GM21390 (cell line): ENCODE results near the gene MATN3.

ENCODE experiments used
- ATAC-seq: cut with Tn5 transposase; IDR thresholded peaks from one replicate; pipeline ENCODE4 v1.9.1; 2021; ENCODE audit not compliant: unreplicated experiment

MATN3 gene

DNA sequence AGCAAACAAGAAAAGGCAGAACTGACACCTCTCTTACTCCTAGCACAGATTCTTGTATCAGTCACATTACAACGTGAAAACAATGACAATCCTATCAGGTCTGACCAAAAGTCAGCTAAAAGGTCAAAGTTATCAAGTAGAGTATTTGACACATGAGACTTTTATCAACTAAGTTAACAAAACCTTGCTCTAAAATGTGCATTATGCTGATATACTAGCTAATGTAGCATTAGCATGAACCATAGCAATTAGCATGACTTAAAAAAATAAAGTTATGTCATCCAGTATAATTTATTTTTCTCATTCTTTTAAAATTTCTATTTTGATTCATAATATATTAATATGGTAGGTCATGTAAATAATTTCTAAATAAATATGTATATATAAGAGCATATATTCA, 69.3 kb downstream of the MATN3 start:
- no peak for ATAC-seq

GRCh38 chr2:19942199-19942598, 70.3 kb downstream of the MATN3 start:
- ATAC-seq: no peak
